ENCODE results near the gene DDR1.

Gene DDR1

GRCh38 chr6:30881392-30882203 is 2.7 kb upstream of the DDR1 start:
- DNase-seq, result no peak

GRCh38 chr6:30882204-30882758 is 2.0 kb upstream of the DDR1 start:
- DNase-seq, result no peak

- DNase-seq, result peak; percentile 24
Measured at GRCh38 chr6:30882759-30883684, 1.3 kb upstream of the DDR1 start.

DNA sequence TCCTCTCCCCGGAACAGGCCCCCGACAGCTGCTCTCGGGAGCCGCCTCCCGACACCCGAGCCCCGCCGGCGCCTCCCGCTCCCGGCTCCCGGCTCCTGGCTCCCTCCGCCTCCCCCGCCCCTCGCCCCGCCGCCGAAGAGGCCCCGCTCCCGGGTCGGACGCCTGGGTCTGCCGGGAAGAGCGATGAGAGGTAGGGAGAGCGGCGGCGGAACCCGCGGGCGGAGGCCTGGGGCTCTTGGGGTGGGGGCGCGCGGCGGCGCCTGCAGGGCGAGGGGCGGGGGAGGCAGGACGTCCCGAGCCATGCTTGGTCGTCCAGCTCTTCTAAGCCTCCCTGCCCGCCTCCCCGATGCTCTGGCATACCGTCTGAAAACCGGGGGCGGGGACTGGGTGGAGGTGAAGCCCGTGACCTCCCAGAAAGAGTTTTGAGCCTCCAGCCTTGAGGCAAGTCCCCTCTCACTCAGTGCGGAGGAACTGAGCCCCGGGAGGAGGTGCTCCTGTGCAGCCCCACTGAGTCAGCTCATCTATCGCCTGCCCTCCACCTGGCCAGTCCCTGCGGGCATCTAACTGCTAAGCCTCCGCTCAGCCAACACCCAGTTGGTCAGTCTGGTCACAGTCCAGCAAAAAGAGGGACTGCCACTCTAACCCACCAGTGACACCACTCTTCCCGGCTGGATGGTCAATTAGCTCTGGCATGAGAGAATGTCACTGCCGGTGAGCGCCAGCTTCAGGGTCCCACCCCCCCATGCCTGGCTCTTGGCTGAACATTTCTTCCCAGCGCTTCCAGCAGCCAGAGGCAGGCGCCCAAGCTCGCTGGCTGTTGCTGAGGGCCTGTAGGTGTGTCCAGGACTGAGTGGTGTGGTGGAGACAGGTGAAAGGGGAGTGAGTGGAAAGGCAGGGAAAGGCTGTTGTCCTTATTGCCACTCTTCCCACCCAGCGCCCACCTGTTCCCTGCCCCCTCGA is 482 bp downstream of the DDR1 start:
- DNase-seq, result peak; percentile 20

GRCh38 chr6:30885481-30885998 is 1.2 kb downstream of the DDR1 start:
- DNase-seq, result no peak

DNA sequence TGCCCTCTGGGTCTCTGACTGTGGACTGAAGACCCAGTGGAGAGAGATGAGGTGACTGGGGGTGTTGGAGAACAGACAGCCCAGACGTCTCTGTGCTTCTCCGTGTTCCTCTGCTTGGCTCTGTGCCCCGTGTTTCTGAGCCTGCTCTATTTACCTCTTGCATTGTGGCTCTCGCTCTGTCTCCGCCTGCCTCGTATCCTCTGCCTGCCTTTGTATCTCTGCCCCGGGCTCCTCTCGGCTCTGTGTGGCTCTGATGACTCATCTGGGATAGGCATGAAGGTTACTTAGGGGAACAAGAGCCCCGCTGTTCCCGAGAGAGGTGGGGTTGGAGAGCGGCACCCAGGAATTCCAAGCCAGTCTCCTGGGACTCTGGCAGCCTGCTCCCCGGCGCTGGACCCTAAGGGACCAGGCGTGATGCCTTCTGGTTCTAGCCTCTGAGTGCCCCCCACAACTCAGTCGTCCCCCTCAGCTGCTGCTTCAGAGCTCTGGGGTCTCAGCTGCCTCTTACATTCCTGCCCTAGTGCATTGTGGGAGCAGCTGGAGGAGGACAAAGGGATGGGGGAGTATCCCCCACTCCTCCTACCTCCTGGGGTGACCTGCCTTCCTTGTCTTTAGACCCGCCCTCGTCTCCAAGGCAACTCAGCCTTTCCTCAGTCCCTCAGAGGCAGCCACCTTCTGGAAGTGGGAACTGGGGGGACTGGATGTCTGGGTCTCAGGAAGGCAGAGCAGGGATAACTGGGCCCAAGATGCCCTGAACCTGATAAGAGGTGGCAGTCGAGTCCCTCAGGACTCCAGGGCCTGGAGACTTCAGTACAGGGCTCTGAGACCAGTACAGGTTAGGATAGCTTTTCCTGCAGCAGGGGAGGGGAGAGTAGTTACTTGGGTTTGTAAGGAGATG is 1.9 kb downstream of the DDR1 start:
- no peak for DNase-seq

DNA sequence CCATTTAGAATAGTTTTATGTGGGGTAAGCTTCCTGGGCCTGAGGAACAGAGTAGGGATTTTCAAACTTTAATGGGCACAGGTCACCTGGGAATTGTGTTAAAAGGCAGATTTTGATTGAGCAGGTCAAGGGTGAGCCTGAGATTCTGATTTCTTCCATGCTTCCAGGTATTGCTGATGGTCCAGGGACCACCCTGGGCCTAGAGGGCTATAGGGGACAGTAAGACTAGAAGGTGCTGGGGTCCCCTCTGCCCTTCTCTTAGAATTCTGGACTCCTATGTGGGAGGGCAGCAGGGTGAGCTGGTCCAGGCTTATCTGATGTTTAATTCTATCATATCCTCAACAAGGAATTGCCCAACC is 2.6 kb downstream of the DDR1 start:
- no peak for DNase-seq

DNA sequence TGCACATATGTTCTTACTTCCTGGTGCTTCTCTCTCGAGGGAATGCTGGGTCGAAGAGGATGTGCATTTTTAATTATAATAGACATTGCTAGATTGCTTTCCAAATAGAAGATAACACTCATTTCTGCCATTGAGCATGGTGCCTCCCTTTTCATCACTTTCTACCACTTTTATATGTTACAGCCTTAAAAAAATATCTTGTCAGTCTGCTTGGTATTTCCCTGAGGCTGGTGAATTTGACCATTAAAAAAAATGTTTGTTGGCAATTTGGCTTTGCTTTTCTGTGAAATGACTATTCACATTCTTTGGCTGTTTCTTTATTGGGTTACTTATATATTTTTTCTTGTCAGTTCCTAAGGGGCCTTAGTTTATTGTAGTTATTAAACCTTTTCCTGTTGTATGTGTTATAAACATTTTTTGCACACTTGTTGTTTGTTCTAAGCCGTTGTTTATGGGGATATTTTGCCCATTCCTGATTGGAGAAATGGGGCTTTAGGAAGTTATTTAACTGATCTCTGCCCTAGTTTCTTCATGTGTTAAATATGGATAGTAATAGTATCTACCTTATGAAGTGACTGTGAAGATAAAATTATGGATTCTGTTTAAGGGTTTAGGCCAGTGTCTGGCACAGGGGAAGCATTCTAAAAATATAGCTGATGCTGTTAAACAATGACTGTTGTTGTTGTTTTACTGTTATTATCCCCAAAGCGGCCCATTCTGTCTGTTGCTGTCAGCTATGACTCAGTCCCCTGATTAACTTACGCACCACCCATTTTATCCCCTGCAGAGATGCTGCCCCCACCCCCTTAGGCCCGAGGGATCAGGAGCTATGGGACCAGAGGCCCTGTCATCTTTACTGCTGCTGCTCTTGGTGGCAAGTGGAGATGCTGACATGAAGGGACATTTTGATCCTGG is 3.8 kb downstream of the DDR1 start:
- DNase-seq, result no peak

GRCh38 chr6:30888816-30889495 is 4.6 kb downstream of the DDR1 start:
- no peak for DNase-seq

DNA sequence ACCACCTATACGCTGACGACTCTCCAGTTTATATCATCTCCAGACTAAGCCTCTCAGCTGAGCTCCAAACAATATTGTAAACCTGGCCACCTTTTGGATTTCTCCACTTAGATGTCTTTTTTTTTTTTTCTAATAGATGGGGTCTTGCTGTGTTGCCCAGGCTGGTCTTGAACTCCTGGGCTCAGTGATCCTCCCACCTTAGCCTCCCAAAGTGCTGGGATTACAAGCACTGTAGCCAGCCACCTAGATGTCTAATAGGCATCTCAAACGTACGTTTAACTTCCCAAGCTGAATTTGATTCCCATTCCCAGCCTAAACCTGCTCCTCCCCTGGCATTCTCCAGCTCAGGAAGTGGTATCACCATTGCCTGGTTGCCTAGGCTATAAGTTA is 5.2 kb downstream of the DDR1 start:
- no peak for DNase-seq

- no peak for DNase-seq
Measured at GRCh38 chr6:30889921-30890645, 5.8 kb downstream of the DDR1 start.

GRCh38 chr6:30890646-30891449 is 6.5 kb downstream of the DDR1 start:
- DNase-seq, result no peak

- DNase-seq, result no peak
Measured at GRCh38 chr6:30891450-30891723, 7.1 kb downstream of the DDR1 start.

GRCh38 chr6:30891816-30892538 is 7.7 kb downstream of the DDR1 start:
- no peak for DNase-seq

DNA sequence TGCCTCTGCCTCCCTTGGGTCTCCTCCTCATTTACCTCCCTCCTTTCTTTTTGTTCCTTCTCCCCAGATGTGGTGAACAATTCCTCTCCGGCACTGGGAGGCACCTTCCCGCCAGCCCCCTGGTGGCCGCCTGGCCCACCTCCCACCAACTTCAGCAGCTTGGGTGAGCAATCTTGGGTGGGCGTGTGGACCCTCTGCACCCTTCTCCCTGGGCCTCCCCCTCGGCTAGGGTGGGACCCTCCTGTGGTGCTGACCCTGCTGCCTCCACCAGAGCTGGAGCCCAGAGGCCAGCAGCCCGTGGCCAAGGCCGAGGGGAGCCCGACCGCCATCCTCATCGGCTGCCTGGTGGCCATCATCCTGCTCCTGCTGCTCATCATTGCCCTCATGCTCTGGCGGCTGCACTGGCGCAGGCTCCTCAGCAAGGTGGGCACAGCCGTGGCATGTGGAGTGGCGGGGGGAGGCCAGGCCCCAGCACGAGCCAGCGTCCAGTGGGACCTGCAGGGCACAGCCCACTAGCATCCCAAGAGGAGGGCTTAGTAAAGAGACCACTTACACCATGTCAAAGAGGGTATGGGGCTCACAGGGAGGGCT is 8.8 kb downstream of the DDR1 start:
- DNase-seq, result no peak

- DNase-seq, result no peak
Measured at GRCh38 chr6:30893666-30894065, 9.3 kb downstream of the DDR1 start.

DNA sequence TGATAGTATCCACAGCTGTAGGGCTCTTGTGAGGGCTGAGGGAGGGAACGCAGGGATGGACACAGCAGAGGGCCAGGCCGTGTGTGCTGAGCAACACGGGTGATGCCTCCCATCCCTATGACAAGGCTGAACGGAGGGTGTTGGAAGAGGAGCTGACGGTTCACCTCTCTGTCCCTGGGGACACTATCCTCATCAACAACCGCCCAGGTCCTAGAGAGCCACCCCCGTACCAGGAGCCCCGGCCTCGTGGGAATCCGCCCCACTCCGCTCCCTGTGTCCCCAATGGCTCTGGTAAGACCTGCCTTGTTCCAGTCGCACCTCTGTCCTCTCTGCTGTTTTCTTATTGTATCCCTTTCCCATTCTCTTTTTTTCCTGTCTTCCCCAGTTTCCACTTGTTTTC is 10.1 kb downstream of the DDR1 start:
- no peak for DNase-seq

All from CD4-positive, alpha-beta T cell treated with Interferon gamma for 1 hour (primary cell).